Peyer's patch (tissue), 4 donors: ENCODE results near the gene KAT2B. TPM values are rescaled to one million over a fixed set of nuclear protein-coding genes. Genes with fewer than 3 reads are reported as not detected.
A peak's percentile ranks its signal among the peaks of the same experiment; 100 is the strongest.

Source experiments
- DNase-seq, 3 donors: peaks; one replicate each; pipeline ENCODE4 v3.0.0-alpha.2; 2017 to 2019
- H3K27ac ChIP-seq, 4 donors: fragments of 200-600 bp; sonication (generic); one replicate each; pipeline ENCODE4 v1.5.1; 2016 to 2019
- H3K27me3 ChIP-seq, 2 donors: fragments of 200-600 bp; sonication (generic); one replicate each; pipeline ENCODE4 v1.5.1; 2019
- H3K36me3 ChIP-seq, 3 donors: fragments of 200-600 bp; sonication (generic); one replicate each; pipeline ENCODE4 v1.5.1; 2016 to 2019
- H3K4me1 ChIP-seq, 4 donors: fragments of 200-600 bp; sonication (generic); one replicate each; pipeline ENCODE4 v1.5.1; 2016 to 2019
- H3K4me3 ChIP-seq, 4 donors: fragments of 200-600 bp; sonication (generic); 1 replicate in 3 of 4; 2 replicates in 1 of 4; pipeline ENCODE4 v1.5.1; 2016 to 2019; ENCODE audit warnings: mild to moderate bottlenecking in 1 of 4
- H3K9me3 ChIP-seq, 4 donors: fragments of 200-600 bp; sonication (generic); one replicate each; pipeline ENCODE4 v1.5.1; 2016 to 2019; ENCODE audit warnings: mild to moderate bottlenecking in 1 of 4
- POLR2A ChIP-seq, 2 donors: fragments of 450-650 bp; IDR thresholded peaks; one replicate each; pipeline ENCODE4 v1.5.1; 2017; ENCODE audit warnings: antibody characterized with exemption in 2 of 2, mild to moderate bottlenecking in 2 of 2, moderate library complexity in 2 of 2
- total RNA-seq, 4 donors: library from RNA; depleted of rRNA; stranded (reverse); fragments of >200 nt; gene quantifications; one replicate each; pipeline ENCODE4 v1.1.0, GENCODE V29; 2016
- TF ChIP-seq, protein P1 (sequence below), 6 experiments: fragments of 450-650 bp in 4 of 6; fragments of 200-600 bp in 2 of 6; sonication (generic) in 1 of 6; IDR thresholded peaks; one replicate each; pipeline ENCODE4 v1.5.1; 2017 to 2019; ENCODE audit warnings: antibody characterized with exemption in 6 of 6, mild to moderate bottlenecking in 3 of 6, moderate library complexity in 1 of 6

The KAT2B gene
- 10 to 100 TPM; 28.0 to 46.2 (median 42.9) TPM for total RNA-seq

- peaks cover 0 to 35% (median 7%) of the 10 kb centered on the region in 4 donors for H3K4me1 ChIP-seq
- no peaks in the 10 kb centered on the region for H3K27me3 ChIP-seq
- peak within 1 kb of the TSS; percentile 89 to 98 (median 97) for H3K27ac ChIP-seq
- DNase-seq: peak; percentile 86 to 92 (median 87)
- H3K4me3 ChIP-seq: peak within 1 kb of the TSS; percentile 69 to 92 (median 84)
- H3K36me3 ChIP-seq: no peaks in the 10 kb centered on the region
- no peaks in the 10 kb centered on the region for H3K9me3 ChIP-seq
- peak; percentile 26 to 34 for TF ChIP-seq POLR2A (IDR thresholded peaks at IDR 0.05)
- TF ChIP-seq, protein P1, sequence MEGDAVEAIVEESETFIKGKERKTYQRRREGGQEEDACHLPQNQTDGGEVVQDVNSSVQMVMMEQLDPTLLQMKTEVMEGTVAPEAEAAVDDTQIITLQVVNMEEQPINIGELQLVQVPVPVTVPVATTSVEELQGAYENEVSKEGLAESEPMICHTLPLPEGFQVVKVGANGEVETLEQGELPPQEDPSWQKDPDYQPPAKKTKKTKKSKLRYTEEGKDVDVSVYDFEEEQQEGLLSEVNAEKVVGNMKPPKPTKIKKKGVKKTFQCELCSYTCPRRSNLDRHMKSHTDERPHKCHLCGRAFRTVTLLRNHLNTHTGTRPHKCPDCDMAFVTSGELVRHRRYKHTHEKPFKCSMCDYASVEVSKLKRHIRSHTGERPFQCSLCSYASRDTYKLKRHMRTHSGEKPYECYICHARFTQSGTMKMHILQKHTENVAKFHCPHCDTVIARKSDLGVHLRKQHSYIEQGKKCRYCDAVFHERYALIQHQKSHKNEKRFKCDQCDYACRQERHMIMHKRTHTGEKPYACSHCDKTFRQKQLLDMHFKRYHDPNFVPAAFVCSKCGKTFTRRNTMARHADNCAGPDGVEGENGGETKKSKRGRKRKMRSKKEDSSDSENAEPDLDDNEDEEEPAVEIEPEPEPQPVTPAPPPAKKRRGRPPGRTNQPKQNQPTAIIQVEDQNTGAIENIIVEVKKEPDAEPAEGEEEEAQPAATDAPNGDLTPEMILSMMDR (IDR thresholded peaks at IDR 0.05): peak in 5 of 6 experiments; percentile 60 to 79 (median 68)
Measured at GRCh38 chr3:20039765-20040547, at the start of gene KAT2B. TSS of gene KAT2B (plus strand) at chr3:20040446. CDS start at chr3:20040478, 32 bp downstream.

DNA sequence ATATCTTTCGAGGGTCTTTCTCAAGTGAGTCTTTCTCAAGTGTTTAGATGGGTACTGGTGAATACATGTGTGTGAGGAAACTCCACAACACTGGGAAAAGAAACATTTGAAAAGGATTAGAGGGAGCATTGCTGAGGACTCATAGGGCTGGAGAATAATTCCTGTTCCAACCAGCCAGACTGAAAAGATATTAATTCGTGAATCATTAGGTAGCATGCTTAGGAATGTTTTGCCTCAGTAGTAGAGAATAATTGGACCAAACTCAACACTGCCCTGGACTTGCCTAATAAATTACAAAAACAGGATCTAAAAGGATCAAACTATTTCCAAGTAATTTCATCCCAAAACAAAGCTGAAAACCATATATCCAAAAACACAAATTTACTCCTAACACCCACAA is 45.5 kb upstream of the KAT2B start:
- H3K27ac ChIP-seq: no peak overlapping the region
- no peaks in the 10 kb centered on the region for H3K27me3 ChIP-seq
- no peak for DNase-seq
- no peak for TF ChIP-seq POLR2A (IDR thresholded peaks at IDR 0.05)
- TF ChIP-seq, protein P1 (IDR thresholded peaks at IDR 0.05): no peak
- no peak overlapping the region for H3K4me3 ChIP-seq
- H3K36me3 ChIP-seq: no peaks in the 10 kb centered on the region
- H3K4me1 ChIP-seq: no peaks in the 10 kb centered on the region
- H3K9me3 ChIP-seq: no peaks in the 10 kb centered on the region

DNA sequence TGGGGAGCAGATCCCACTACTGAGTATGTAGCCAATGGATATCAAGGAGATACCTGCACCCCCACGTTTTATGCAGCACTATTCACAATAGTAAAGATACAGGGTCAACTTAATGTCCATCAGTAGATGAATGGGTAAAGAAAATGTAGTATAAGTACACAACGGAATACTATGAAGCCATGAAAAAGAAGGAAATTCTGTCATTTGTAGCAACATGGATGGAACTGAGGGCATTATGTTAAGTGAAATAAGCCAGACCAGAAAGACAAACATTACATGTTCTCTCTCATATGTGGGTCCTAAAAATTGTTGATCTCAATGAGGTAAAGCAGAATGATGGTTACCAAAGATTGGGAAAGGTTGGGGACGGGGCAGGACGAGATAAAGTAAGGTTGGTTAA is 42.7 kb upstream of the KAT2B start:
- no peaks in the 10 kb centered on the region for H3K9me3 ChIP-seq
- no peak overlapping the region for H3K4me3 ChIP-seq
- no peak for DNase-seq
- H3K36me3 ChIP-seq: no peaks in the 10 kb centered on the region
- no peak overlapping the region for H3K27ac ChIP-seq
- no peaks in the 10 kb centered on the region for H3K4me1 ChIP-seq
- H3K27me3 ChIP-seq: no peaks in the 10 kb centered on the region
- TF ChIP-seq, protein P1 (IDR thresholded peaks at IDR 0.05): no peak
- TF ChIP-seq POLR2A (IDR thresholded peaks at IDR 0.05): no peak

- Histone ChIP-seq H3K27me3 (no peaks in the 10 kb centered on the region), H3K27ac (no peak overlapping the region), H3K9me3 (no peaks in the 10 kb centered on the region), H3K4me3 (no peak overlapping the region), H3K4me1 (no peaks in the 10 kb centered on the region), H3K36me3 (no peaks in the 10 kb centered on the region)
- TF ChIP-seq, protein P1 (IDR thresholded peaks at IDR 0.05): no peak
- no peak for TF ChIP-seq POLR2A (IDR thresholded peaks at IDR 0.05)
- DNase-seq: no peak
Measured at GRCh38 chr3:20001932-20002331, 38.3 kb upstream of the KAT2B start.

DNA sequence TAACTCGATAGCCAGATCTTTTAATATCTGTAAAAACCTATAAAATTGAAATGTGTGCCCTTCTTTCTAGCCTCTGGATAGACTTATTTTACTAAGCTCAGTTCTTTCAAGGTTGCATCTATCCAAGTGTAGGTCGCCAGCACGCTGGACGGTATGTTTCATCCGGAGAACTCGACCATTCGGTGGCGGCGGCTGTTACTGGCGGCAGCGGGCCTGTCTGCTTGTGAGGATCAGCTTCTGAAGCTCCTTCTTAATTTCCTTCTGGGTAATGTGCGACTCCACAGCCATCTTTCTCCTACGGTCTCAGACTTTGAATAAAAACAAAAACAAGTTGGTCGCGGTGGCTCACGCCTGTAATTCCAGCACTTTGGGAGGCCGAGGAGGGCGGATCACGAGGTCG is 32.3 kb upstream of the KAT2B start:
- Histone ChIP-seq H3K4me3 (no peak overlapping the region), H3K36me3 (no peaks in the 10 kb centered on the region), H3K27ac (no peak overlapping the region), H3K4me1 (no peaks in the 10 kb centered on the region), H3K27me3 (no peaks in the 10 kb centered on the region), H3K9me3 (no peaks in the 10 kb centered on the region)
- no peak for DNase-seq
- TF ChIP-seq, protein P1 (IDR thresholded peaks at IDR 0.05): no peak
- no peak for TF ChIP-seq POLR2A (IDR thresholded peaks at IDR 0.05)
